ENCODE results near the gene CSF2. TPM values are rescaled to one million over a fixed set of nuclear protein-coding genes. Genes with fewer than 3 reads are reported as not detected.

The CSF2 gene
- total RNA-seq, 1 experiment from 2014 or later: 0.80 TPM

GRCh38 chr5:132032196-132032595 lies 41.4 kb upstream of the CSF2 start:
- TF ChIP-seq, protein P1, sequence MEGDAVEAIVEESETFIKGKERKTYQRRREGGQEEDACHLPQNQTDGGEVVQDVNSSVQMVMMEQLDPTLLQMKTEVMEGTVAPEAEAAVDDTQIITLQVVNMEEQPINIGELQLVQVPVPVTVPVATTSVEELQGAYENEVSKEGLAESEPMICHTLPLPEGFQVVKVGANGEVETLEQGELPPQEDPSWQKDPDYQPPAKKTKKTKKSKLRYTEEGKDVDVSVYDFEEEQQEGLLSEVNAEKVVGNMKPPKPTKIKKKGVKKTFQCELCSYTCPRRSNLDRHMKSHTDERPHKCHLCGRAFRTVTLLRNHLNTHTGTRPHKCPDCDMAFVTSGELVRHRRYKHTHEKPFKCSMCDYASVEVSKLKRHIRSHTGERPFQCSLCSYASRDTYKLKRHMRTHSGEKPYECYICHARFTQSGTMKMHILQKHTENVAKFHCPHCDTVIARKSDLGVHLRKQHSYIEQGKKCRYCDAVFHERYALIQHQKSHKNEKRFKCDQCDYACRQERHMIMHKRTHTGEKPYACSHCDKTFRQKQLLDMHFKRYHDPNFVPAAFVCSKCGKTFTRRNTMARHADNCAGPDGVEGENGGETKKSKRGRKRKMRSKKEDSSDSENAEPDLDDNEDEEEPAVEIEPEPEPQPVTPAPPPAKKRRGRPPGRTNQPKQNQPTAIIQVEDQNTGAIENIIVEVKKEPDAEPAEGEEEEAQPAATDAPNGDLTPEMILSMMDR (IDR thresholded peaks at IDR 0.05; ENCODE audit: unreplicated experiment): no peak
- H3K27me3 Mint-ChIP-seq (ENCODE audit: unreplicated experiment): peaks cover 54% of the 10 kb centered on the region
- BruUV-seq (replicated peaks): no TSS peak
- intact Hi-C loops (cut with micrococcal nuclease; ENCODE audit: unreplicated experiment): no loop called here
- no peak overlapping the region for H3K4me3 Mint-ChIP-seq (ENCODE audit: low read depth, unreplicated experiment)
- H3K4me1 Mint-ChIP-seq (ENCODE audit: low read depth, unreplicated experiment): no peaks in the 10 kb centered on the region
- CTCF ChIA-PET: no interaction called here
- no peak for DNase-seq
- no peaks in the 10 kb centered on the region for H3K36me3 Mint-ChIP-seq (ENCODE audit: insufficient read depth, unreplicated experiment)
- H3K27ac Mint-ChIP-seq (ENCODE audit: unreplicated experiment): no peak overlapping the region
- H3K9me3 Mint-ChIP-seq (ENCODE audit: low read depth, unreplicated experiment): peaks cover 2% of the 10 kb centered on the region

- BruUV-seq (replicated peaks): no TSS peak
- TF ChIP-seq, protein P1 (IDR thresholded peaks at IDR 0.05; ENCODE audit: unreplicated experiment): no peak
- Mint-ChIP-seq H3K27ac (ENCODE audit: unreplicated experiment) (no peak overlapping the region), H3K4me1 (ENCODE audit: low read depth, unreplicated experiment) (no peaks in the 10 kb centered on the region), H3K9me3 (ENCODE audit: low read depth, unreplicated experiment) (peaks cover 2% of the 10 kb centered on the region), H3K4me3 (ENCODE audit: low read depth, unreplicated experiment) (no peak overlapping the region), H3K36me3 (ENCODE audit: insufficient read depth, unreplicated experiment) (no peaks in the 10 kb centered on the region), H3K27me3 (ENCODE audit: unreplicated experiment) (peaks cover 51% of the 10 kb centered on the region)
- CTCF ChIA-PET: no interaction called here
- no peak for DNase-seq
- intact Hi-C loops (cut with micrococcal nuclease; ENCODE audit: unreplicated experiment): no loop called here
Observed at GRCh38 chr5:132033122-132033521, 40.5 kb upstream of the CSF2 start.

DNA sequence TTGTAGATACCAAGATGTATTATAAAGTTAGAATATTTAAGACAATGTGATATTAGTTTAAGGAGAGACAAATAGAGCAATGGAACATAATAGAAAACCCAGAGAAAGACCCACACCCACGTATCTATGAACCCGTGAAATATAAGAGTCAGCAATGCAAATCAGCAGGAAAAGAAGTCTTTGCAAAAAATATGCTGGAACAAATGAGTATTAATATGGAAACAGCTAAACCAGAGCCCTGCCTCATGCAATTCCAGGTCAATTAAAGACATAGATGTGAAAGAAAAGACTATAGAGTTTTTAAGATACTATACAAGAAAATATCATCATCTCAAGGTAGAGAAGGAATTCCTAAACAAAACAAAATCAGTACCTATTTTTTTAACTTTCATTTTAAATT lies 36.2 kb upstream of the CSF2 start:
- no peak for DNase-seq
- Mint-ChIP-seq H3K4me1 (ENCODE audit: low read depth, unreplicated experiment) (no peaks in the 10 kb centered on the region), H3K36me3 (ENCODE audit: insufficient read depth, unreplicated experiment) (no peaks in the 10 kb centered on the region), H3K27ac (ENCODE audit: unreplicated experiment) (no peak overlapping the region), H3K27me3 (ENCODE audit: unreplicated experiment) (peaks cover 58% of the 10 kb centered on the region), H3K9me3 (ENCODE audit: low read depth, unreplicated experiment) (peaks cover 2% of the 10 kb centered on the region), H3K4me3 (ENCODE audit: low read depth, unreplicated experiment) (no peak overlapping the region)
- BruUV-seq (replicated peaks): no TSS peak
- intact Hi-C loops (cut with micrococcal nuclease; ENCODE audit: unreplicated experiment): no loop called here
- CTCF ChIA-PET: no interaction called here
- TF ChIP-seq, protein P1 (IDR thresholded peaks at IDR 0.05; ENCODE audit: unreplicated experiment): no peak

GRCh38 chr5:132044207-132044606 lies 29.4 kb upstream of the CSF2 start:
- Mint-ChIP-seq H3K27ac (ENCODE audit: unreplicated experiment) (no peak overlapping the region), H3K4me3 (ENCODE audit: low read depth, unreplicated experiment) (no peak overlapping the region), H3K9me3 (ENCODE audit: low read depth, unreplicated experiment) (no peaks in the 10 kb centered on the region), H3K36me3 (ENCODE audit: insufficient read depth, unreplicated experiment) (no peaks in the 10 kb centered on the region), H3K4me1 (ENCODE audit: low read depth, unreplicated experiment) (no peaks in the 10 kb centered on the region), H3K27me3 (ENCODE audit: unreplicated experiment) (peaks cover 38% of the 10 kb centered on the region)
- TF ChIP-seq, protein P1 (IDR thresholded peaks at IDR 0.05; ENCODE audit: unreplicated experiment): no peak
- intact Hi-C loops (cut with micrococcal nuclease; ENCODE audit: unreplicated experiment): no loop called here
- CTCF ChIA-PET: interaction anchor here (0.6 kb wide), 1 partner anchor 127 kb away, joined by 3 read pairs; no protein-coding TSS in a partner anchor
- DNase-seq: no peak
- no TSS peak for BruUV-seq (replicated peaks)
